Lower leg skin (tissue), 4 donors: ENCODE data around the gene ICE1. TPM values are rescaled to one million over a fixed set of nuclear protein-coding genes. Genes with fewer than 3 reads are reported as not detected.

ENCODE experiments used
- DNase-seq, 2 donors: peaks; one replicate each; pipeline ENCODE4 v3.0.0-alpha.2; 2019; ENCODE audit warnings: low spot score in 2 of 2
- H3K4me3 ChIP-seq: fragments of 200-600 bp; sonication (generic); 2 replicates; pipeline ENCODE4 v1.5.1; 2017; ENCODE audit warnings: mild to moderate bottlenecking, low read depth; ENCODE audit not compliant: poor library complexity, severe bottlenecking
- CTCF ChIP-seq, 3 donors: fragments of 450-650 bp; IDR thresholded peaks; one replicate each; pipeline ENCODE4 v1.5.1; 2016; ENCODE audit warnings: antibody characterized with exemption in 3 of 3, mild to moderate bottlenecking in 3 of 3, moderate library complexity in 2 of 3
- POLR2A ChIP-seq, 2 donors: fragments of 450-650 bp; IDR thresholded peaks; one replicate each; pipeline ENCODE4 v1.6.1; 2016 to 2017; ENCODE audit warnings: antibody characterized with exemption in 2 of 2, mild to moderate bottlenecking in 1 of 2, moderate library complexity in 1 of 2
- WGBS, 2 donors: methylation state at CpG; one replicate each; pipeline ENCODE4 v1.1.5; 2018; 5-methylcytosine and 5-hydroxymethylcytosine counted together
- intact Hi-C: fragments of 100-400 bp; cut with DNase I; formaldehyde crosslinking; loops from one replicate; pipeline ENCODE4 v1.15.0; 2023; ENCODE audit warnings: low total_unique reads
- total RNA-seq, 4 donors: library from RNA; depleted of rRNA; stranded (reverse); fragments of >200 nt; gene quantifications; one replicate each; pipeline ENCODE4 v1.1.0, GENCODE V29; 2016

The ICE1 gene
- total RNA-seq, 4 donors from 2014 or later: 15.3 to 20.2 (median 19.1) TPM

DNA sequence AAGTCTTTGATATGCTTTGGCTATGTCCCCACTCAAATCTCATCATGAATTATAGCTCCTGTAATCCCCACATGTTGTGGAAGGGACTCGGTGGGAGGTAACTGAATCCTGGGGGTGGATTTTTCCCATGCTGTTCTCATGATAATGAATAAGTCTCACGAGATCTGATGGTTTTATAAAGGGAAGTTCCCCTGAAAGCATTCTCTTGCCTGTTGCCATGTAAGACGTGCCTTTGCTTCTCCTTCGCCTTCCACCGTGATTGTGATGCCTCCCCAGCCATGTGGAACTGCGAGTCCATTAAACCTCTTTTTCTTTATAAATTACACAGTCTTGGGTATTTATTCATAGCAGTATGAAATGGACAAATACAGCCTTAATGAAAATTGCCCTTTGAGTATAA, 44.7 kb upstream of the ICE1 start:
- WGBS, 2 donors: 84 to 94% methylated on average over 6 of the region's 6 CpGs
- H3K4me3 ChIP-seq: no peak overlapping the region
- DNase-seq: no peak
- TF ChIP-seq POLR2A (IDR thresholded peaks at IDR 0.05) (no peak), CTCF (IDR thresholded peaks at IDR 0.05) (no peak)
- intact Hi-C loops: loop anchor here (5.0 kb wide), 1 partner anchor 1420 kb away; no protein-coding TSS in a partner anchor

GRCh38 chr5:5378531-5378930, 43.9 kb upstream of the ICE1 start:
- H3K4me3 ChIP-seq: no peak overlapping the region
- TF ChIP-seq CTCF (IDR thresholded peaks at IDR 0.05) (no peak), POLR2A (IDR thresholded peaks at IDR 0.05) (no peak)
- intact Hi-C loops: loop anchor here (5.0 kb wide), 1 partner anchor 1421 kb away; no protein-coding TSS in a partner anchor
- WGBS, 2 donors: 91 to 92% methylated on average over 3 of the region's 3 CpGs
- DNase-seq: no peak

DNA sequence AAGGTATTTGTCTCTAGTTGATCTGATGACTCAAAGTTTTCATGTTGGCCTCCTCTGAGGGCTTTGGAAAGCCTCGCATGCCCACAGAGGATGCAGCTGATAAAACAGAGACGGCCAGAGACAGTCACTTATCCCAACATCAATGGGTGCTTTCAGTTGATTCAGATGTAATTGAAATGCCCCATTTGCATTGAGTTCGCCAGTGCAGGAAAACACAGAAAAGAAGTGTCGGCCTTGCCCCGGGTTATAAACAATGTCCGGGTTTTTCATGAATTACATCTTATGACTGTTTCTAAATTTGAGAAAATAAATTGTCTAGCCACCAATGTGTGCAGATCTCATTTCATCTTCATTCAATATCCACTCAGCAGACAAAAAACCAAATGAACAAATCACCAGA, 42.2 kb upstream of the ICE1 start:
- TF ChIP-seq CTCF (IDR thresholded peaks at IDR 0.05) (no peak), POLR2A (IDR thresholded peaks at IDR 0.05) (no peak)
- intact Hi-C loops: no loop called here
- 66 to 68% methylated on average over 6 of the region's 6 CpGs for WGBS, 2 donors
- no peak overlapping the region for H3K4me3 ChIP-seq
- no peak for DNase-seq

DNA sequence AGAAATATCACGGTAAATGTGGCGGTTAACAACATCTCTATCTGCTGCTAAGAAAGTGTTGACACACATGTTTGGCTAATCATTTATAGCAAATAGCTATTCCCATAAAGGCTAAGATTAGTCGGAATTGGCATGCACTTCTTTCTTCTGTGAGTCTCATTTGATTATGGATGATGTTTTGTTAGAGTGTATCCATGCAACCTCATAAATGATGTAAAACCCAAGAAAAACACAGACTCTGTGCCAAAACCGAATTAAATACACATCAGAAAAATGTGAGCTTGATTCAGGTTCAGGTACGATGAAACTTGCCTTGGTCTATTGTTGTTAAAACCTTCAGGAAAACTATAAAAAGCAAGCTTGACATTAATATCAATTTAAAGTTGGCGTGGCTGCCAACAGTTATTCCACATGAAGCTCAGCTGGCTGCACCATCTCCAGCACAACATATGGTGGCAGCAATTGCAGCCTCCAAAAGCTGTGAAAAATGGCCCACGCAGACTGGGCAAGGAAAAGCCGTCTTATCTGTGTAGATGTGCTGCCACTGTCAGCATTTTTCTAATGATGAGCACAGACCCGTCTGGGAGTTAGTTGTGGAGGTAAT, 41.1 kb upstream of the ICE1 start:
- intact Hi-C loops: no loop called here
- no peak for DNase-seq
- TF ChIP-seq CTCF (IDR thresholded peaks at IDR 0.05) (no peak), POLR2A (IDR thresholded peaks at IDR 0.05) (no peak)
- no peak overlapping the region for H3K4me3 ChIP-seq
- WGBS, 2 donors: 24 to 33% methylated on average over 9 of the region's 9 CpGs

GRCh38 chr5:5383461-5383860, 39.0 kb upstream of the ICE1 start:
- H3K4me3 ChIP-seq: no peak overlapping the region
- no peak for DNase-seq
- intact Hi-C loops: no loop called here
- 88 to 90% methylated on average over 5 of the region's 5 CpGs for WGBS, 2 donors
- no peak for TF ChIP-seq CTCF (IDR thresholded peaks at IDR 0.05)
- TF ChIP-seq POLR2A (IDR thresholded peaks at IDR 0.05): no peak
